ENCODE results near the gene RTN4RL1. TPM values are rescaled to one million over a fixed set of nuclear protein-coding genes. Genes with fewer than 3 reads are reported as not detected.

RTN4RL1 gene
- total and polyA plus RNA-seq, 12 donors: 0.81 to 6.3 (median 2.7) TPM

GRCh38 chr17:2034806-2035540, 9.8 kb upstream of the RTN4RL1 start:
- TF ChIP-seq CTCF (IDR thresholded peaks at IDR 0.05): no peak
- Histone ChIP-seq H3K4me1 (peaks cover 7 to 21% (median 14%) of the 10 kb centered on the region in 9 donors), H3K27me3 (no peaks in the 10 kb centered on the region), H3K4me3 (no peak overlapping the region), H3K9me3 (no peaks in the 10 kb centered on the region), H3K27ac (no peak overlapping the region), H3K36me3 (peaks cover 0 to 60% (median 20%) of the 10 kb centered on the region in 9 donors)
- DNase-seq: no peak
- WGBS, 2 donors: 62 to 71% methylated on average over 4 to 9 of the region's 9 CpGs
- no peak for ATAC-seq
- intact Hi-C loops (cut with DNase I): loop anchor here in 1 of 10 donors (10.0 kb wide), 2 partner anchors 310 to 380 kb away; partner anchors contain the start of gene WDR81

- ATAC-seq (no peak), DNase-seq (no peak)
- Histone ChIP-seq H3K9me3 (no peaks in the 10 kb centered on the region), H3K27ac (no peak overlapping the region), H3K27me3 (peaks cover 0 to 8% (median 0%) of the 10 kb centered on the region in 7 donors), H3K4me1 (peaks cover 10 to 28% (median 17%) of the 10 kb centered on the region in 9 donors), H3K4me3 (no peak overlapping the region), H3K36me3 (peaks cover 0 to 54% (median 20%) of the 10 kb centered on the region in 9 donors)
- WGBS, 2 donors: 85 to 93% methylated on average over 7 of the region's 7 CpGs
- no peak for TF ChIP-seq CTCF (IDR thresholded peaks at IDR 0.05)
- intact Hi-C loops (cut with DNase I): loop anchor here in 1 of 10 donors (10.0 kb wide), 2 partner anchors 309 to 379 kb away; partner anchors contain the start of gene WDR81
Observed at GRCh38 chr17:2034157-2034556, 9.0 kb upstream of the RTN4RL1 start.

GRCh38 chr17:2033153-2033552, 8.0 kb upstream of the RTN4RL1 start:
- WGBS, 2 donors: 94 to 95% methylated on average over 7 of the region's 7 CpGs
- peaks cover 0 to 46% (median 20%) of the 10 kb centered on the region in 9 donors for H3K36me3 ChIP-seq
- H3K4me1 ChIP-seq: peaks cover 10 to 30% (median 17%) of the 10 kb centered on the region in 9 donors
- DNase-seq: no peak
- H3K9me3 ChIP-seq: no peaks in the 10 kb centered on the region
- no peak overlapping the region for H3K27ac ChIP-seq
- intact Hi-C loops (cut with DNase I): loop anchor here in 1 of 10 donors (10.0 kb wide), 2 partner anchors 308 to 378 kb away; partner anchors contain the start of gene WDR81
- TF ChIP-seq CTCF (IDR thresholded peaks at IDR 0.05): no peak
- peaks cover 0 to 18% (median 0%) of the 10 kb centered on the region in 7 donors for H3K27me3 ChIP-seq
- no peak overlapping the region for H3K4me3 ChIP-seq
- ATAC-seq: no peak

GRCh38 chr17:2030779-2031163, 5.6 kb upstream of the RTN4RL1 start:
- Histone ChIP-seq H3K4me3 (peak overlapping the region; percentile 74 to 99 (median 95)), H3K36me3 (peaks cover 0 to 22% (median 4%) of the 10 kb centered on the region in 9 donors), H3K27ac (peak overlapping the region in 4 of 10 donors; percentile 71 to 84 (median 79)), H3K9me3 (no peaks in the 10 kb centered on the region), H3K27me3 (peaks cover 0 to 40% (median 15%) of the 10 kb centered on the region in 7 donors), H3K4me1 (peaks cover 10 to 37% (median 24%) of the 10 kb centered on the region in 9 donors)
- TF ChIP-seq CTCF (IDR thresholded peaks at IDR 0.05): peak in 7 of 9 donors; percentile 7 to 54 (median 51)
- peak in 1 of 2 donors; percentile 57 for DNase-seq
- WGBS, 2 donors: 23% methylated on average over 10 of the region's 10 CpGs
- ATAC-seq: no peak
- intact Hi-C loops (cut with DNase I): loop anchor here in 1 of 10 donors (10.0 kb wide), 2 partner anchors 306 to 376 kb away; partner anchors contain the start of gene WDR81
